Calu3 (cell line): ENCODE data around the gene NELL1. TPM values are rescaled to one million over a fixed set of nuclear protein-coding genes. Genes with fewer than 3 reads are reported as not detected.

Experiments
- BruUV-seq: library from RNA; stranded (reverse); fragments of 400-500 nt; replicated peaks from 2 replicates; lab custom pipeline; 2021; lab: Mats Ljungman, UMichigan
- CTCF ChIA-PET: fragments of 300-600 bp; sonication (Branson Sonifier 250); formaldehyde crosslinking; loops from one replicate; lab custom pipeline; 2022; ENCODE audit warnings: antibody characterized with exemption; lab: Charles Lee
- DNase-seq: peaks from one replicate; pipeline ENCODE4 v3.0.0; 2022
- H3K27ac Mint-ChIP-seq: one replicate; pipeline ENCODE4 v1.8.0; 2022; ENCODE audit warnings: mixed read lengths; ENCODE audit not compliant: unreplicated experiment
- H3K27me3 Mint-ChIP-seq: one replicate; pipeline ENCODE4 v1.8.0; 2022; ENCODE audit warnings: mixed read lengths; ENCODE audit not compliant: unreplicated experiment
- H3K36me3 Mint-ChIP-seq: one replicate; pipeline ENCODE4 v1.8.0; 2022; ENCODE audit warnings: mild to moderate bottlenecking, moderate library complexity, mixed read lengths; ENCODE audit not compliant: insufficient read depth, unreplicated experiment
- H3K4me1 Mint-ChIP-seq: one replicate; pipeline ENCODE4 v1.8.0; 2022; ENCODE audit warnings: mild to moderate bottlenecking, low read depth, mixed read lengths; ENCODE audit not compliant: unreplicated experiment
- H3K4me3 Mint-ChIP-seq: one replicate; pipeline ENCODE4 v1.8.0; 2022; ENCODE audit warnings: mild to moderate bottlenecking, low read depth, moderate library complexity, mixed read lengths; ENCODE audit not compliant: unreplicated experiment
- H3K9me3 Mint-ChIP-seq: one replicate; pipeline ENCODE4 v1.8.0; 2022; ENCODE audit warnings: low read depth, mixed read lengths; ENCODE audit not compliant: unreplicated experiment
- intact Hi-C: fragments of 100-400 bp; cut with micrococcal nuclease; formaldehyde crosslinking; loops from one replicate; pipeline ENCODE4 v1.10.0; 2022; ENCODE audit not compliant: unreplicated experiment
- total RNA-seq: library from RNA; stranded (reverse); gene quantifications from 2 replicates; pipeline ENCODE4 v1.2.3, GENCODE V29; 2022
- TF ChIP-seq, protein P1 (sequence below): fragments of 200-600 bp; IDR thresholded peaks from one replicate; pipeline ENCODE4 v1.8.0; 2022; ENCODE audit warnings: antibody characterized with exemption; ENCODE audit not compliant: unreplicated experiment

The NELL1 gene
- total RNA-seq, 1 experiment from 2014 or later = not detected

DNA sequence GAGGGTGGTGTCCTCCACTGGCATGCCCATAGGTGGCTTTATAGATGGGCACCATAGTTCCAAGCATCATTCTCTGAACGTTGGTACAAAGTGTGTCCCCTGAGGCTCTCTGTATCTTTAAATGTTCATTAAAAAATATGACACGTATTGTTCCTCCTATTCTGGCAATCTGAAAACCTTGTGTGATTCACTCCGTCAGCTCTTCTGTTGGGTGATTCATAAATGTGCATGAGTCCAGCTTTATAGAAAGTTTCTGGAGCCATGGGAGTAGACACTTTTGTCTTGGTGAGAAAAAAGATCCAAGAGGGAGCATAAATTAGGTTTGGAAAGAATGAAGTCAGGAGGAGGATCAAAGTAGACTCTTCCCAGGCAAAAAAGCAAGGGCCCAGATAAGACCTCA is 728.8 kb downstream of the NELL1 start:
- intact Hi-C loops = no loop called here
- Mint-ChIP-seq H3K4me3 (no peak overlapping the region), H3K27ac (no peak overlapping the region), H3K9me3 (no peaks in the 10 kb centered on the region), H3K36me3 (no peaks in the 10 kb centered on the region), H3K4me1 (no peaks in the 10 kb centered on the region), H3K27me3 (peaks cover 16% of the 10 kb centered on the region)
- TF ChIP-seq, protein P1, sequence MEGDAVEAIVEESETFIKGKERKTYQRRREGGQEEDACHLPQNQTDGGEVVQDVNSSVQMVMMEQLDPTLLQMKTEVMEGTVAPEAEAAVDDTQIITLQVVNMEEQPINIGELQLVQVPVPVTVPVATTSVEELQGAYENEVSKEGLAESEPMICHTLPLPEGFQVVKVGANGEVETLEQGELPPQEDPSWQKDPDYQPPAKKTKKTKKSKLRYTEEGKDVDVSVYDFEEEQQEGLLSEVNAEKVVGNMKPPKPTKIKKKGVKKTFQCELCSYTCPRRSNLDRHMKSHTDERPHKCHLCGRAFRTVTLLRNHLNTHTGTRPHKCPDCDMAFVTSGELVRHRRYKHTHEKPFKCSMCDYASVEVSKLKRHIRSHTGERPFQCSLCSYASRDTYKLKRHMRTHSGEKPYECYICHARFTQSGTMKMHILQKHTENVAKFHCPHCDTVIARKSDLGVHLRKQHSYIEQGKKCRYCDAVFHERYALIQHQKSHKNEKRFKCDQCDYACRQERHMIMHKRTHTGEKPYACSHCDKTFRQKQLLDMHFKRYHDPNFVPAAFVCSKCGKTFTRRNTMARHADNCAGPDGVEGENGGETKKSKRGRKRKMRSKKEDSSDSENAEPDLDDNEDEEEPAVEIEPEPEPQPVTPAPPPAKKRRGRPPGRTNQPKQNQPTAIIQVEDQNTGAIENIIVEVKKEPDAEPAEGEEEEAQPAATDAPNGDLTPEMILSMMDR = no peak
- DNase-seq = no peak
- no TSS peak for BruUV-seq
- CTCF ChIA-PET = no interaction called here

DNA sequence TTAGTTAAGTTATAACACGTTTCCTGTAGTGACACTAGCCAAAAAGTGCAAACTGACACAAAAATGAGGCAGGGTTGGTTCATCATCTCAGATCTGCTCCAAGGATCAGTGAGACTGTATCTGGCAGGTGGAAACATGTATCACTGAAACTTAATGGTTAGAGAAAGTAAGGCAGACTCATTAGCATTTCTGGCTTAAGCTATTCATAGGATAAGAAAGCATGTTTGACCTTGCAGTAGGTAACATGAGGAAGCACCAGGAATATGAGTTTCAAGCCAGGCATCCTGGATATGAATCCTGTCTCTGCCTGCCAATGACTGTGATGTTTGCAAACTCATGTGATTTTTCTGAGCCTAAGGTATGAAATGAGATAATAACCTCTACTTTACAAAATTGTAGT is 732.1 kb downstream of the NELL1 start:
- BruUV-seq = no TSS peak

DNA sequence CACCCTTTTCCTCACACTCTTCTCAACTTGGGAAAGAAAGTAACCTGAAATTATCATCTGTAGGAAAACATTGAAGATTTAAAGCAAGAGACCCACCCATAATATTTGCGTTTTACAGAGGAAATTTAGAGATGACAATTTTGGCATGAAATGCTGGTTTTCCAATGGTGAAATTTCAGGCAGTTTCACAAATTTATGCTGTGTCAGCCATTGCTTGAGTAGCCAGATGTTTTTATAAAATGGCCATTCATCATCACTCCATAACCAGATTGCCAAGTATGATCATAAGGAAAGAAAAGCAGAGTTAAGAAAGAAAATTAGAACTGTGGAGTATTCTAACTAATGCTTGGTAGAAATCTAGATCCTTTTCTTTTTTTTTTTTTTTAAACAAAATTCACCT is 732.9 kb downstream of the NELL1 start:
- intact Hi-C loops = no loop called here
- Mint-ChIP-seq H3K27ac (no peak overlapping the region), H3K9me3 (no peaks in the 10 kb centered on the region), H3K4me3 (no peak overlapping the region), H3K36me3 (no peaks in the 10 kb centered on the region), H3K27me3 (peaks cover 19% of the 10 kb centered on the region), H3K4me1 (no peaks in the 10 kb centered on the region)
- TF ChIP-seq, protein P1 = no peak
- DNase-seq = no peak
- no TSS peak for BruUV-seq
- CTCF ChIA-PET = interaction anchor here (0.7 kb wide), 1 partner anchor 23 kb away, joined by 3 read pairs; no protein-coding TSS in a partner anchor

More for the DNA sequence above, 732.1 kb downstream of the NELL1 start:
- no peak for DNase-seq
- H3K27ac Mint-ChIP-seq = no peak overlapping the region
- H3K4me3 Mint-ChIP-seq = no peak overlapping the region
- H3K36me3 Mint-ChIP-seq = no peaks in the 10 kb centered on the region
- intact Hi-C loops = no loop called here
- no peaks in the 10 kb centered on the region for H3K9me3 Mint-ChIP-seq
- CTCF ChIA-PET = interaction anchor here (0.7 kb wide), 1 partner anchor 23 kb away, joined by 3 read pairs; no protein-coding TSS in a partner anchor
- TF ChIP-seq, protein P1 = no peak
- peaks cover 16% of the 10 kb centered on the region for H3K27me3 Mint-ChIP-seq
- no peaks in the 10 kb centered on the region for H3K4me1 Mint-ChIP-seq

DNA sequence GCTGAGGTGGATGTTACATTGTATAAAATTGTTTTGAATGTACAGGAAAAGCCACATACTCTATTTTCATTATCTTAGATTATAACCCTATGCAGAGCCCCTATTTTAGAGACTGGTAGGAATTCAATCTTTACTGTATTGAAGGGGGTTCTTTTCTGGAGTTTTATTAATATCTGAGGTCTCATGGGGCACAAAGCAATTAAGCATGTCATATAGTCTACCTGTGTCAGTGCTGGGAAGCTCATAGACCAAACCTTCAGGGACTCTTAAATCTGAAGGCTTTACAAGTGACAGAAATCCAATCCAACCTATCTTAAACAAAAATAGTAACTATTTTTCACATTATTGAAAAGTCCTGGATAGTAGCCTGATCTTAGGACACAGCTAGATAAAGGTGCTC is 733.7 kb downstream of the NELL1 start:
- H3K9me3 Mint-ChIP-seq = no peaks in the 10 kb centered on the region
- peaks cover 27% of the 10 kb centered on the region for H3K27me3 Mint-ChIP-seq
- intact Hi-C loops = no loop called here

More for the DNA sequence above, 733.7 kb downstream of the NELL1 start:
- Mint-ChIP-seq H3K4me1 (no peaks in the 10 kb centered on the region), H3K36me3 (no peaks in the 10 kb centered on the region), H3K27ac (no peak overlapping the region), H3K4me3 (no peak overlapping the region)
- TF ChIP-seq, protein P1 = no peak
- no peak for DNase-seq
- BruUV-seq = no TSS peak
- CTCF ChIA-PET = interaction anchor here (0.9 kb wide), 1 partner anchor 16 kb away, joined by 3 read pairs; no protein-coding TSS in a partner anchor
